Activated naive CD4-positive, alpha-beta T cell treated with anti-CD3 and anti-CD28 coated beads, Interleukin-2, amount 50 U/mL, for 24 hours (primary cell): ENCODE data around the gene NAT9.

Experiments used
- H3K27ac Mint-ChIP-seq: one replicate; pipeline ENCODE4 v1.8.0; 2021; ENCODE audit warnings: mild to moderate bottlenecking, mixed read lengths
- H3K27me3 Mint-ChIP-seq: one replicate; pipeline ENCODE4 v1.8.0; 2021; ENCODE audit warnings: mixed read lengths
- H3K36me3 Mint-ChIP-seq: one replicate; pipeline ENCODE4 v1.8.0; 2021; ENCODE audit warnings: mixed read lengths
- H3K4me1 Mint-ChIP-seq: one replicate; pipeline ENCODE4 v1.8.0; 2021; ENCODE audit warnings: mixed read lengths
- H3K4me3 Mint-ChIP-seq: one replicate; pipeline ENCODE4 v1.8.0; 2021; ENCODE audit warnings: mild to moderate bottlenecking, mixed read lengths
- H3K9me3 Mint-ChIP-seq: one replicate; pipeline ENCODE4 v1.8.0; 2021; ENCODE audit warnings: mixed read lengths

The NAT9 gene

DNA sequence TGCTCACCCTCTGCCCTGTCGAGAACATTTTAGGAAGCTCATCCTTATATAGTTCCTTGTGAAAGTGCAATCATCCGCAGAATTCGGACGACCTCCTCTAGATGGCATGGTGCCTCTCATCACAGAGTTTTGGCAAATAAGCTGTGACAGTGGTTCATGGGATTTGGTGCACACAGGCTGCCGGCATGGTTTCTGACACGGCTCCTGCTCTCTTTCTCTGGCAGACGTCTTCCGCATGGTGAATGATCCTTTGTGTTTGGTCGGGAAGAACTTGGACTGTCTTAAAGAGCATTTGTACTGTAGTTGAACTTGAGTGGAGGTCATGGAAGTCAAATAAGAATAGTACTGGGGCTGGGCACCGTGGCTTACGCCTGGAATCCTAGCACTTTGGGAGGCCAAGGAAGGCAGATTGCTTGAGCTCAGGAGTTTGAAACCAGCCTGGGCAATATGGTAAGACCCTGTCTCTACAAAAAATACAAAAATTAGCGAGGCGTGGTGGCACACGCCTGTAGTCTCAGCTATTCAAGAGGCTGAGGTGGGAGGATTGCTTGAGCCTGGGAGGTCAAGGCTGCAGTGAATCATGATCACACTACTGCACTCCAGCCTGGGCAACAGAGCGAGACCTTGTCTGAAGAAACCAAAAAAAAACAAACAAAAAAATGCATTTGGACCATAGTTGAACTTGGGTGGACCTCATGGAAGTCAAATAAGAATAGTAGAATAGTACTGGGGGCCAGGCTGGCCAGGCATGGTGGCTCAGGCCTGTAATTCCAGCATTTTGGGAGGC lies 34.7 kb upstream of the NAT9 start:
- peaks cover 7% of the 10 kb centered on the region for H3K36me3 Mint-ChIP-seq
- no peak overlapping the region for H3K27ac Mint-ChIP-seq
- H3K4me3 Mint-ChIP-seq, result no peak overlapping the region
- H3K27me3 Mint-ChIP-seq, result no peaks in the 10 kb centered on the region
- H3K9me3 Mint-ChIP-seq, result no peaks in the 10 kb centered on the region
- no peaks in the 10 kb centered on the region for H3K4me1 Mint-ChIP-seq

DNA sequence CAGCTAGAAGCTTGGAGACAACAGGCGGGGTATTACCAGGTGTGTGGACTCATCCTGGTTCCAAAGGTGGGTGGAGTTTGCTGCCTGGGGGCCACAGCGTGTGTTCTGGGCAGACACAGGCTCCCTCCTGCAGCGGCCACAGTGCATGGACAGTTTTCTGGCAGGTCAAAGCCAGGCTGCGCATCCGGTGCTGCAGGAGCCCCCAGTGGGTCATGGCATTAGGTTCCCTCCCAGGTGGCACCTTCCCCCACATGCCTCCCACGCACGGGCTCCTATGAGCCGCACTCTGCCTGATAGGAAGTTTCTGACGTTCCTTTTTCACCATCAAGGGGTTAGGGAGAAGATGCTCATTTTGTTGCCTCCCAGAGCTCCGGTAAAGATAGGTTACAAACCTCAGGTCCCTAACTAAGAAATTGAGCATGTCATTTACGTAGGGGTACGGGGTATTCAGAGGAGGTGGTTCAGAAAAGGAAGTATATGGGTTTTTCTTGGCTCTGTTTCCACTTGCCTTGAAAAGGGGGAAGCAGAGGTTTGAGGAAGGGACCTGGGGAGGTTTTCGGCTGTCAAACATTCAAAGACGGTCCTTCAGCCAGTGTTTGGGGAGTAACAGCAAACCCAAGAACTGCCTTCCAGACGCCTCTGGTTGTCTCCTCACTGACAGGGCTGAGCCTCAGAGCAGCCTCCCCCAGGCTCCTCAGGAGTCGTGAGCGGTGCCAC lies 32.7 kb upstream of the NAT9 start:
- H3K4me3 Mint-ChIP-seq, result no peak overlapping the region
- H3K9me3 Mint-ChIP-seq, result no peaks in the 10 kb centered on the region
- H3K27me3 Mint-ChIP-seq, result no peaks in the 10 kb centered on the region
- no peaks in the 10 kb centered on the region for H3K4me1 Mint-ChIP-seq
- peaks cover 7% of the 10 kb centered on the region for H3K36me3 Mint-ChIP-seq
- H3K27ac Mint-ChIP-seq, result no peak overlapping the region

- H3K27me3 Mint-ChIP-seq, result no peaks in the 10 kb centered on the region
- H3K4me3 Mint-ChIP-seq, result no peak overlapping the region
- H3K4me1 Mint-ChIP-seq, result no peaks in the 10 kb centered on the region
- no peak overlapping the region for H3K27ac Mint-ChIP-seq
- H3K9me3 Mint-ChIP-seq, result no peaks in the 10 kb centered on the region
- peaks cover 7% of the 10 kb centered on the region for H3K36me3 Mint-ChIP-seq
Measured at GRCh38 chr17:74807925-74808324, 31.8 kb upstream of the NAT9 start.

GRCh38 chr17:74807441-74807840 lies 31.3 kb upstream of the NAT9 start:
- Mint-ChIP-seq H3K36me3 (peaks cover 6% of the 10 kb centered on the region), H3K27me3 (no peaks in the 10 kb centered on the region), H3K27ac (no peak overlapping the region), H3K4me3 (no peak overlapping the region), H3K4me1 (no peaks in the 10 kb centered on the region), H3K9me3 (no peaks in the 10 kb centered on the region)

DNA sequence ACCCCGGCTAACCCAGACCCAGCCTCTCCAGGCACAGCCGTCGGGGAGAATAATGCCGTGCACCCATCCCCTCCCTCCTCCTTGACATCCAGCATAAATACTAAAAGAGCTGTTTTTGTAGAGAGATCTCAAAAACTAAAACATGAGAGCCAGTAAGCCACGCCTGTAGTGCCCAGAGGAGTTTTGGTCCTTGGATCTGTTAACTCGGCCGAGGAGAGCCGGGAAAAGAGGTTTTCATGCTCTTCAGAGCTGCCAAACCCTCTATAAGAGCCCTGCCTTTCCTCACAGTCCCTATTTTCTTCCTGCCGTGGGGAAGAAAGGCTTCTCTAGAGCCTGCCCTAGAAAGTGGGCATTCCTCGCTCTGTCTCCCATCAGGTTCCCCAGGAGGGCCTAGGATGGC lies 30.2 kb upstream of the NAT9 start:
- Mint-ChIP-seq H3K4me3 (no peak overlapping the region), H3K4me1 (no peaks in the 10 kb centered on the region), H3K27me3 (no peaks in the 10 kb centered on the region), H3K36me3 (peaks cover 7% of the 10 kb centered on the region), H3K27ac (no peak overlapping the region), H3K9me3 (no peaks in the 10 kb centered on the region)

DNA sequence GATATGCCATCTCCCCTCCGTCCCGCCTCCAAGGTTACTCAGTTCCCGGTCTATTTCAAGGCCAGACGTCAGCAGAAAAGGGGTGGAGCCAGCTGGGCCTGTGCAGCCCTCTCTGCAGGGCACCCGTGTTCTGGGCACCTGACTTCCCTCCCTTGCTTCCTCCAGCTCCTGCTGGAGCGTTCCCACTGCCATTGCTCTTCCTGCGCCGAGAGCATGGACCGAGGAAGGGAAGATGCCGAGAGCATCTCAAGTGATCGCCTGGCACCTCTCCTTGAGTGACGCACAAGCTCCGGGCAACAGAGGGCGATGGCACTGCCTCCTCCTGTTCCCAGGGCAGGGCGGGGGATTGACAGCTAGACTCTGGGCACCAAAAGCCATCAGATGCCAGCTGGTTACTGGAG lies 29.4 kb upstream of the NAT9 start:
- no peak overlapping the region for H3K4me3 Mint-ChIP-seq
- no peaks in the 10 kb centered on the region for H3K4me1 Mint-ChIP-seq
- H3K27me3 Mint-ChIP-seq, result no peaks in the 10 kb centered on the region
- no peak overlapping the region for H3K27ac Mint-ChIP-seq
- H3K36me3 Mint-ChIP-seq, result peaks cover 7% of the 10 kb centered on the region
- H3K9me3 Mint-ChIP-seq, result no peaks in the 10 kb centered on the region

DNA sequence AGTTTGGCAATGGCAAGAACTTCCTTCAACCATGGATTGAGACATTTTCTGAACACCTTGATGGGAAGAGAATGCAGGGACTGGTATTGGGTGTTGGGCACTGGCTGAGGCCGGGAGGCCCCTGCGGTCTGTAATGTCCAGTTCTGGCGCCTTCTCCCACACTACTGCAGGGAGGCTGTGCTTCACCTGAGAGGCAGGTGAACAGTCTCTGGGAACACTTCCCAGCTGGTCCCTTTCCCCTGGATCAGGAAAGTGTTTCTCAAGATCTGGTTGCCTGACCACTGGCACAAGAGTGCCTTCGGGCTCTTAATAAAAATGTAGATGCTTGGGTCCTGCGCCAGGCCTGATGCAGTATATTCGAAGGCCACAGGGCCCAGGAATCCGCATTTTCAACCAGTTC lies 28.5 kb upstream of the NAT9 start:
- Mint-ChIP-seq H3K9me3 (no peaks in the 10 kb centered on the region), H3K4me1 (no peaks in the 10 kb centered on the region), H3K27me3 (no peaks in the 10 kb centered on the region), H3K36me3 (peaks cover 9% of the 10 kb centered on the region), H3K27ac (no peak overlapping the region), H3K4me3 (no peak overlapping the region)

- H3K9me3 Mint-ChIP-seq, result no peaks in the 10 kb centered on the region
- peaks cover 10% of the 10 kb centered on the region for H3K36me3 Mint-ChIP-seq
Measured at GRCh38 chr17:74803971-74804370, 27.8 kb upstream of the NAT9 start.

GRCh38 chr17:74803388-74803930 lies 27.3 kb upstream of the NAT9 start:
- no peak overlapping the region for H3K27ac Mint-ChIP-seq
- H3K36me3 Mint-ChIP-seq, result peaks cover 14% of the 10 kb centered on the region
- H3K4me3 Mint-ChIP-seq, result no peak overlapping the region
- H3K9me3 Mint-ChIP-seq, result no peaks in the 10 kb centered on the region
- H3K27me3 Mint-ChIP-seq, result no peaks in the 10 kb centered on the region
- H3K4me1 Mint-ChIP-seq, result no peaks in the 10 kb centered on the region

More at GRCh38 chr17:74803971-74804370, 27.8 kb upstream of the NAT9 start:
- H3K27me3 Mint-ChIP-seq, result no peaks in the 10 kb centered on the region
- no peak overlapping the region for H3K27ac Mint-ChIP-seq
- H3K4me1 Mint-ChIP-seq, result no peaks in the 10 kb centered on the region
- no peak overlapping the region for H3K4me3 Mint-ChIP-seq

DNA sequence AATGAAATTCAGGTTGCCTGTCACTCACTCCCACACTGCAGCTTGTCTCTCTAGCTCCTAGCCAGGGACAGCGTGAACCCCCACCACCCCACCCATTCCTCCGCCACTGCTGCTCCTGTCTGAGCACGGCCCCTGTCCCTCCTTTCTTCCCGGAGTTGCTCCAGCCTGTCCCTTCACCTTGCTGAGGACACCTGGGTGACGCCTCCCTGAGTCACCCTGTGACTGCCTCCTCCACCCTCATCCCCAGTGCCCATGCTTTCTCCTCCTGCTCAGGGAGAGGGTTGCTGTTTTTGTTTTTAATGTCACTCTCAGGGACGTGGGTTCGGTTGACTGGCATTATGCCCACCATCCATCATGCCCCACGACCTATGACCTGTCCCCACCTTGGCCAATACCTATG lies 25.8 kb upstream of the NAT9 start:
- Mint-ChIP-seq H3K36me3 (peaks cover 12% of the 10 kb centered on the region), H3K27me3 (no peaks in the 10 kb centered on the region), H3K4me3 (no peak overlapping the region), H3K27ac (no peak overlapping the region), H3K9me3 (no peaks in the 10 kb centered on the region), H3K4me1 (no peaks in the 10 kb centered on the region)

- Mint-ChIP-seq H3K4me3 (no peak overlapping the region), H3K9me3 (no peaks in the 10 kb centered on the region), H3K4me1 (no peaks in the 10 kb centered on the region), H3K36me3 (peaks cover 15% of the 10 kb centered on the region), H3K27me3 (no peaks in the 10 kb centered on the region), H3K27ac (no peak overlapping the region)
Measured at GRCh38 chr17:74800531-74800930, 24.4 kb upstream of the NAT9 start.

- no peaks in the 10 kb centered on the region for H3K9me3 Mint-ChIP-seq
- H3K27me3 Mint-ChIP-seq, result no peaks in the 10 kb centered on the region
- no peaks in the 10 kb centered on the region for H3K4me1 Mint-ChIP-seq
- no peak overlapping the region for H3K27ac Mint-ChIP-seq
- H3K4me3 Mint-ChIP-seq, result no peak overlapping the region
- H3K36me3 Mint-ChIP-seq, result peaks cover 18% of the 10 kb centered on the region
Measured at GRCh38 chr17:74799097-74799496, 23.0 kb upstream of the NAT9 start.

- no peak overlapping the region for H3K27ac Mint-ChIP-seq
Measured at GRCh38 chr17:74798239-74798707, 22.1 kb upstream of the NAT9 start.

GRCh38 chr17:74797824-74798223 lies 21.7 kb upstream of the NAT9 start:
- peaks cover 2% of the 10 kb centered on the region for H3K4me1 Mint-ChIP-seq
- no peak overlapping the region for H3K4me3 Mint-ChIP-seq
- peaks cover 18% of the 10 kb centered on the region for H3K36me3 Mint-ChIP-seq
- H3K27me3 Mint-ChIP-seq, result no peaks in the 10 kb centered on the region
- no peaks in the 10 kb centered on the region for H3K9me3 Mint-ChIP-seq
- H3K27ac Mint-ChIP-seq, result no peak overlapping the region

More at GRCh38 chr17:74798239-74798707, 22.1 kb upstream of the NAT9 start:
- Mint-ChIP-seq H3K36me3 (peaks cover 18% of the 10 kb centered on the region), H3K27me3 (no peaks in the 10 kb centered on the region), H3K4me1 (no peaks in the 10 kb centered on the region), H3K4me3 (no peak overlapping the region), H3K9me3 (no peaks in the 10 kb centered on the region)

DNA sequence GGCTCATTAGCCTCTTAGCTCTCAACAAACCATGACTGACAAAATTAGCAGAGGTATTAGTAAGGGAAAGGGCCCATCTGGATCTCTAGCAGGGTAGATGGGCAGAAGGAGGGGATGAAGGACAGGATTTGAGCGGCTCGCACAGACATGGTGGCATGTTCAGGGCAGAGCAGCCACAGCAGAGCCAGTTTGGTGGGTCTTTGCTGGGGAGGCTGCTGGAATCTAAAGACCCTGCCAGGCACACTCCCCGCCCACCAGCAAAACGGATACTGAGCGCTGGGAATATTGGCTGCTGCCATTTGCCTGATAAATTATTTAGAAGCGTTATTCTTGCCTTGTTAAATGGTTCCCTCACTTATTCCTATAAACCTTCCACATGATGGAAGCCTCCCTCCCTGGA lies 20.7 kb upstream of the NAT9 start:
- no peaks in the 10 kb centered on the region for H3K27me3 Mint-ChIP-seq
- no peak overlapping the region for H3K4me3 Mint-ChIP-seq
- H3K27ac Mint-ChIP-seq, result no peak overlapping the region
- H3K9me3 Mint-ChIP-seq, result no peaks in the 10 kb centered on the region
- H3K36me3 Mint-ChIP-seq, result peaks cover 18% of the 10 kb centered on the region
- peaks cover 4% of the 10 kb centered on the region for H3K4me1 Mint-ChIP-seq

DNA sequence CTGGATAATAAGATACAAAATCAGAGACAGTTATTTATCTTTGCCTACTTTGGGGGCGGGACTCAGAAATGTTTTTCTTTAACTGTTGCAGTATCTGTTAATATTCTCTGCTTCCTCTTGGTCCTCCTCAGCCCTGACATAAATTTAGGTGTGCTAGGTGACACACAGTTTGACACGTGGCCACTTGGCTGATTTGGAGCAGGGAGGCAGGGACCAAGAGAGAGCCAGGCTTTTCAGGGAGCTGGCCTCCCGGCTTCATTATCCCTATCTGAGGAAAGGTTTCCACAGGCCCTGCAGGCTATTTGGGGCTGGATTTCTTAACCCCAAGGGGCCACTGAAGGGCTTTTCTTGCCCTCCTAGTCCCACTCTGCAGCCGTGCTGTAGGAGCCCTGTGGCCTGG lies 20.1 kb upstream of the NAT9 start:
- Mint-ChIP-seq H3K27me3 (no peaks in the 10 kb centered on the region), H3K4me3 (no peak overlapping the region), H3K9me3 (no peaks in the 10 kb centered on the region), H3K27ac (no peak overlapping the region), H3K36me3 (peaks cover 18% of the 10 kb centered on the region), H3K4me1 (peaks cover 9% of the 10 kb centered on the region)
